22Rv1 (cell line): ENCODE measurements around the gene COL4A2.

ENCODE experiments used
- CTCF ChIP-seq: fragments of 450-650 bp; IDR thresholded peaks from 2 replicates; pipeline ENCODE4 v1.5.1; 2017; ENCODE audit warnings: mild to moderate bottlenecking
- ZFX ChIP-seq: fragments of 450-650 bp; IDR thresholded peaks from 2 replicates; pipeline ENCODE4 v1.6.1; 2017; ENCODE audit warnings: antibody characterized with exemption, borderline replicate concordance

DNA sequence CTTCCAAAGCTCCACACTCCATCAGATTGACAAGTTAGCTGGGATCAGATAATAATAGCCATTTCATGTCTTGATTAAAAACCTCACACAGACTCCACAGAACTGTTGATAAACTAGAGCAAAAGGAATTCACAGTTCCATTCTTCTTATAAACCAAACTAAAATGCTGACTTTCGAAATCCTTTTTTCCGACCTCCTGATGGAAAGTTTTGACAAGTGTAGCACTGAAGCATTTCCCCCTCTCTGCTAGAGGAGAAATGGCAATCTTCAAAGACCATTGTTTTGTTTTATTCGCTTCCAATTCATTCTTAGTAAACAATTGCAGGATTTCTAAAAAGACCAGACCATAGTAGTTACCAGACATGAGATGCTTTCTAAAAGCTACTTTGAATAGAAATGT is 58.8 kb downstream of the COL4A2 start:
- TF ChIP-seq CTCF: no peak
- TF ChIP-seq ZFX: no peak
